CD14-positive monocyte (primary cell): ENCODE results near the gene HNF4A. TPM values are rescaled to one million over a fixed set of nuclear protein-coding genes. Genes with fewer than 3 reads are reported as not detected.

Experiments used
- DNase-seq, 3 donors: peaks; one replicate each; pipeline ENCODE4 v3.0.0-alpha.2; 2011 to 2022
- H2AFZ ChIP-seq: 2 replicates; pipeline ENCODE4 v1.6.0; 2012; ENCODE audit warnings: mild to moderate bottlenecking, low read depth, low read length, inconsistent platforms; ENCODE audit not compliant: insufficient read depth, poor library complexity, severe bottlenecking
- H3K27ac ChIP-seq, 2 donors: 1 replicate in 1 of 2; 2 replicates in 1 of 2; pipeline ENCODE4 v1.5.1; 2012 to 2013; ENCODE audit warnings: low read length in 2 of 2, control low read depth in 1 of 2, inconsistent platforms in 1 of 2, low read depth in 1 of 2, mild to moderate bottlenecking in 1 of 2
- H3K27me3 ChIP-seq, 2 donors: one replicate each; pipeline versions ENCODE4 v1.6.0 to v1.6.1; 2011 to 2013; ENCODE audit warnings: low read length in 2 of 2; ENCODE audit not compliant: control insufficient read depth in 2 of 2, insufficient read depth in 2 of 2
- H3K36me3 ChIP-seq, 2 donors: replicated peaks in 1 of 2; 1 replicate in 1 of 2; 2 replicates in 1 of 2; pipeline versions ENCODE4 v1.5.1 to v1.6.1; 2012 to 2013; ENCODE audit warnings: low read length in 2 of 2, control low read depth in 1 of 2, inconsistent platforms in 1 of 2, mild to moderate bottlenecking in 1 of 2; ENCODE audit not compliant: insufficient read depth in 2 of 2, control insufficient read depth in 1 of 2
- H3K4me1 ChIP-seq, 2 donors: 1 replicate in 1 of 2; 2 replicates in 1 of 2; pipeline versions ENCODE4 v1.5.1 to v1.6.1; 2012 to 2013; ENCODE audit warnings: low read length in 2 of 2, control low read depth in 1 of 2, inconsistent platforms in 1 of 2, mild to moderate bottlenecking in 1 of 2, moderate library complexity in 1 of 2; ENCODE audit not compliant: insufficient read depth in 2 of 2, control insufficient read depth in 1 of 2
- H3K4me2 ChIP-seq: replicated peaks from 2 replicates; pipeline ENCODE3; 2012; ENCODE audit warnings: low read length, moderate library complexity, mild to moderate bottlenecking; ENCODE audit not compliant: poor library complexity, severe bottlenecking; ENCODE audit errors: extremely low read depth
- H3K4me3 ChIP-seq, 3 experiments: fragments of 200-600 bp in 1 of 3; sonication (generic) in 1 of 3; replicated peaks in 1 of 3; 1 replicate in 2 of 3; 2 replicates in 1 of 3; pipeline ENCODE4 v1.5.1; 2011 to 2013; ENCODE audit warnings: low read length in 3 of 3, mild to moderate bottlenecking in 3 of 3, control low read depth in 2 of 3, low read depth in 2 of 3, inconsistent platforms in 1 of 3, moderate library complexity in 1 of 3
- H3K79me2 ChIP-seq: 2 replicates; pipeline ENCODE4 v1.6.0; 2012; ENCODE audit warnings: mild to moderate bottlenecking, control low read depth, inconsistent platforms, low read length, moderate library complexity; ENCODE audit not compliant: insufficient read depth
- H3K9ac ChIP-seq: 2 replicates; pipeline ENCODE4 v1.6.0; 2017; ENCODE audit warnings: low read length, mild to moderate bottlenecking; ENCODE audit not compliant: insufficient read depth, poor library complexity, severe bottlenecking
- H3K9me3 ChIP-seq, 2 donors: replicated peaks in 1 of 2; 1 replicate in 1 of 2; 2 replicates in 1 of 2; pipeline versions ENCODE4 v1.5.1 to v1.6.1; 2012 to 2013; ENCODE audit warnings: low read length in 2 of 2, control low read depth in 1 of 2; ENCODE audit not compliant: control insufficient read depth in 1 of 2, insufficient read depth in 1 of 2
- H4K20me1 ChIP-seq: 2 replicates; pipeline ENCODE4 v1.6.0; 2012; ENCODE audit warnings: mild to moderate bottlenecking, low read length, control low read depth, moderate library complexity; ENCODE audit not compliant: insufficient read depth
- H3K27ac Mint-ChIP-seq, 7 donors: one replicate each; pipeline ENCODE4 v1.8.0; 2020; ENCODE audit warnings: mild to moderate bottlenecking in 7 of 7, mixed read lengths in 7 of 7, moderate library complexity in 6 of 7, inconsistent platforms in 2 of 7
- H3K27me3 Mint-ChIP-seq, 3 donors: one replicate each; pipeline ENCODE4 v1.8.0; 2021 to 2022; ENCODE audit warnings: low read depth in 3 of 3, mild to moderate bottlenecking in 3 of 3, mixed read lengths in 3 of 3, moderate library complexity in 3 of 3, inconsistent platforms in 1 of 3
- H3K36me3 Mint-ChIP-seq, 2 donors: one replicate each; pipeline ENCODE4 v1.8.0; 2020; ENCODE audit warnings: mixed read lengths in 2 of 2, inconsistent platforms in 1 of 2, mild to moderate bottlenecking in 1 of 2
- H3K4me1 Mint-ChIP-seq: one replicate; pipeline ENCODE4 v1.8.0; 2020; ENCODE audit warnings: mild to moderate bottlenecking, mixed read lengths
- H3K4me3 Mint-ChIP-seq, 2 donors: one replicate each; pipeline ENCODE4 v1.8.0; 2020; ENCODE audit warnings: mild to moderate bottlenecking in 2 of 2, mixed read lengths in 2 of 2, moderate library complexity in 1 of 2
- H3K9me3 Mint-ChIP-seq, 7 donors: one replicate each; pipeline ENCODE4 v1.8.0; 2020 to 2022; ENCODE audit warnings: mixed read lengths in 7 of 7, mild to moderate bottlenecking in 6 of 7, moderate library complexity in 6 of 7, inconsistent platforms in 2 of 7
- WGBS: methylation state at CpG from one replicate; pipeline ENCODE4 v1.1.5; 2013; ENCODE audit warnings: missing lambda C conversion rate; ENCODE audit not compliant: insufficient coverage; 5-methylcytosine and 5-hydroxymethylcytosine counted together
- intact Hi-C, 2 donors: fragments of 100-400 bp; cut with micrococcal nuclease; formaldehyde crosslinking; loops; one replicate each; pipeline versions ENCODE4 v1.15.0 to v1.15.1; 2023
- polyA plus RNA-seq, 3 donors: library from polyadenylated mRNA; depleted of rRNA in 1 of 3; unstranded in 2 of 3; stranded (reverse) in 1 of 3; fragments of 300-500 nt in 2 of 3; fragments of >200 nt in 1 of 3; fragmentation: Illumina TruSeq in 2 of 3; gene quantifications; 1 replicate in 2 of 3; 2 replicates in 1 of 3; pipeline ENCODE4 v1.2.3, GENCODE V29; 2012 to 2021
- TF ChIP-seq, protein P1 (sequence below): fragments of 200-600 bp; IDR thresholded peaks from one replicate; pipeline ENCODE4 v1.8.0; 2022; ENCODE audit warnings: antibody characterized with exemption, mild to moderate bottlenecking

HNF4A gene
- polyA plus RNA-seq, 3 donors = not detected

DNA sequence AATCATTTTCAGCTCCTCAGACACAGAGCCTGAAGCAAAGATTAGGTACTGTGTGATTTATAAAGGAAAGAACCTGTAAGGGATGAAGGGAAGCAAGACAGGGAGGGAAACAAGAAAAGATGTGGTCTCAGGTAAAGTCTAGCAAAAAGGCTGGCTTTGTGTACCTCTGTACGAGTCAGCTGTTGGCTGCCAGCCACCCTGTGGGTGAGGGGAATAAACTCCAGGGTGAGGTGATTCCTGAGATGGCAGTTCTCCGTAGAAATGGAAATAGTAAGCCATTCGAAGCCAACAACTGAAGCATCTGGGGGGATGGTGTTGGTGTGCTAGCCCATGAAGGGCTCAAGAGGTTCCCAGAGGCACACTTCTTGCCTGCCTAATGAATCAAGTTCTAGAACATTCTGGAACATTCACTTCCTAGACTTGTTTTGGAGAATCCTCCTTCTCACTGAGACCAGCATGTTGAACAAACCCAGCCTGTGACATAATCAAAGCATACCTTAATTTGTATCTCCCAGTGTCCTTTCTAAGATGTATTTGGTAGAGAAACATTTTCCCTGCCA lies 109.6 kb downstream of the HNF4A start:
- Mint-ChIP-seq H3K9me3 (no peaks in the 10 kb centered on the region), H3K27ac (no peak overlapping the region), H3K4me3 (no peak overlapping the region), H3K27me3 (peaks cover 0 to 2% (median 0%) of the 10 kb centered on the region in 3 donors), H3K36me3 (no peaks in the 10 kb centered on the region), H3K4me1 (no peaks in the 10 kb centered on the region)
- H3K9me3 ChIP-seq = no peaks in the 10 kb centered on the region
- intact Hi-C loops = loop anchor here in 1 of 2 donors (10.0 kb wide), 1 partner anchor 80 kb away; no protein-coding TSS in a partner anchor
- no peaks in the 10 kb centered on the region for H4K20me1 ChIP-seq
- no peaks in the 10 kb centered on the region for H3K4me1 ChIP-seq
- no peak overlapping the region for H3K4me3 ChIP-seq
- H3K27me3 ChIP-seq = no peaks in the 10 kb centered on the region
- no peaks in the 10 kb centered on the region for H3K36me3 ChIP-seq
- H2AFZ ChIP-seq = no peak overlapping the region
- no peak overlapping the region for H3K4me2 ChIP-seq
- TF ChIP-seq, protein P1, sequence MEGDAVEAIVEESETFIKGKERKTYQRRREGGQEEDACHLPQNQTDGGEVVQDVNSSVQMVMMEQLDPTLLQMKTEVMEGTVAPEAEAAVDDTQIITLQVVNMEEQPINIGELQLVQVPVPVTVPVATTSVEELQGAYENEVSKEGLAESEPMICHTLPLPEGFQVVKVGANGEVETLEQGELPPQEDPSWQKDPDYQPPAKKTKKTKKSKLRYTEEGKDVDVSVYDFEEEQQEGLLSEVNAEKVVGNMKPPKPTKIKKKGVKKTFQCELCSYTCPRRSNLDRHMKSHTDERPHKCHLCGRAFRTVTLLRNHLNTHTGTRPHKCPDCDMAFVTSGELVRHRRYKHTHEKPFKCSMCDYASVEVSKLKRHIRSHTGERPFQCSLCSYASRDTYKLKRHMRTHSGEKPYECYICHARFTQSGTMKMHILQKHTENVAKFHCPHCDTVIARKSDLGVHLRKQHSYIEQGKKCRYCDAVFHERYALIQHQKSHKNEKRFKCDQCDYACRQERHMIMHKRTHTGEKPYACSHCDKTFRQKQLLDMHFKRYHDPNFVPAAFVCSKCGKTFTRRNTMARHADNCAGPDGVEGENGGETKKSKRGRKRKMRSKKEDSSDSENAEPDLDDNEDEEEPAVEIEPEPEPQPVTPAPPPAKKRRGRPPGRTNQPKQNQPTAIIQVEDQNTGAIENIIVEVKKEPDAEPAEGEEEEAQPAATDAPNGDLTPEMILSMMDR = no peak
- 33% methylated on average over 1 of the region's 3 CpGs for WGBS
- no peaks in the 10 kb centered on the region for H3K79me2 ChIP-seq
- DNase-seq = no peak
- no peak overlapping the region for H3K27ac ChIP-seq
- no peak overlapping the region for H3K9ac ChIP-seq

DNA sequence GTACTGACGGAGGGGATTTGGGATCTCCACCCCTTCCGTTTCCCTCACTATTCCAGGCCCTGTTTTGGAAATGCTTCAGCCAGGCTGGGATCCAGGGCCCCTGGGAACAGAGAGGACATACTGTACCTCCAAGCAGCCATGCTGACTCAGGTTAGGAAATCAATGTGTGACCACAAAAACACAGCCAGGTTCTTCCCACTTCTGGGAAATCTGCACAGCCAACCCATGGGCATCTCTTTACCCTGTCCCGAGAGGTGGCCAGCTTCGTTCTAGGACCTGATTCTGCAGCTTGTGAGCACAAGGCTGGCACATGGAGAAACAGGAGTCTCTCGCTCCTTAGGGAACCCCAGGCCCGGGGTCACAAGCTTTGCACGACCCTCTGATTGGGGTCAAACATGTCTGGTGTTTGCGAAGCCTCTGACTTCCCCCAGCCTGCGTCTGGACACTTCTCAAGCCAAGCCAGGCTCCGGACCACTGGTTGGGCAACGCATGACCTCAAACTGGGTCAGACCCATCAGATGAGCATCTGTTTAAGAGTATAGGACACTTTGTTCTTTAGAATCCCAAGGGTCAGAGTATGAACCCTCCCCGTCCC lies 111.9 kb downstream of the HNF4A start:
- H2AFZ ChIP-seq = no peak overlapping the region
- Mint-ChIP-seq H3K4me1 (no peaks in the 10 kb centered on the region), H3K27me3 (peaks cover 0 to 2% (median 0%) of the 10 kb centered on the region in 3 donors), H3K27ac (no peak overlapping the region), H3K9me3 (no peaks in the 10 kb centered on the region), H3K4me3 (no peak overlapping the region), H3K36me3 (no peaks in the 10 kb centered on the region)
- intact Hi-C loops = loop anchor here in 1 of 2 donors (10.0 kb wide), 1 partner anchor 83 kb away; no protein-coding TSS in a partner anchor
- H4K20me1 ChIP-seq = no peaks in the 10 kb centered on the region
- H3K9me3 ChIP-seq = no peaks in the 10 kb centered on the region
- no peaks in the 10 kb centered on the region for H3K4me1 ChIP-seq
- no peak overlapping the region for H3K4me2 ChIP-seq
- TF ChIP-seq, protein P1 = no peak
- DNase-seq = no peak
- H3K9ac ChIP-seq = no peak overlapping the region
- H3K27me3 ChIP-seq = no peaks in the 10 kb centered on the region
- 89% methylated on average over 11 of the region's 12 CpGs for WGBS
- no peak overlapping the region for H3K4me3 ChIP-seq
- H3K36me3 ChIP-seq = no peaks in the 10 kb centered on the region
- no peak overlapping the region for H3K27ac ChIP-seq
- no peaks in the 10 kb centered on the region for H3K79me2 ChIP-seq
